Type B pancreatic cell (in vitro differentiated cells): ENCODE results near the gene TALDO1. TPM values are rescaled to one million over a fixed set of nuclear protein-coding genes. Genes with fewer than 3 reads are reported as not detected.

ENCODE experiments used
- DNase-seq: peaks from one replicate; pipeline ENCODE4 v3.0.0; 2021; ENCODE audit warnings: mixed read lengths; ENCODE audit not compliant: unreplicated experiment; ENCODE audit errors: extremely low spot score
- H3K27ac Mint-ChIP-seq: 2 replicates; pipeline ENCODE4 v1.8.0; 2021; ENCODE audit warnings: mild to moderate bottlenecking, mixed read lengths
- H3K27me3 Mint-ChIP-seq: 2 replicates; pipeline ENCODE4 v1.8.0; 2021; ENCODE audit warnings: mixed read lengths
- H3K36me3 Mint-ChIP-seq: 2 replicates; pipeline ENCODE4 v1.8.0; 2021; ENCODE audit warnings: mixed read lengths
- H3K4me1 Mint-ChIP-seq: one replicate; pipeline ENCODE4 v1.8.0; 2021; ENCODE audit warnings: mixed read lengths; ENCODE audit not compliant: unreplicated experiment
- H3K4me3 Mint-ChIP-seq: 2 replicates; pipeline ENCODE4 v1.8.0; 2021; ENCODE audit warnings: mild to moderate bottlenecking, mixed read lengths
- H3K9me3 Mint-ChIP-seq: 2 replicates; pipeline ENCODE4 v1.8.0; 2021; ENCODE audit warnings: mixed read lengths
- CTCF ChIP-seq: fragments of 200-600 bp; sonication (generic); conservative IDR thresholded peaks from 2 replicates; pipeline ENCODE4 v1.5.0; 2021; ENCODE audit warnings: antibody characterized with exemption, mild to moderate bottlenecking
- total RNA-seq: library from RNA; stranded (reverse); gene quantifications from 2 replicates; pipeline ENCODE4 v1.2.1, GENCODE V29; 2021; ENCODE audit warnings: low replicate concordance

TALDO1 gene
- total RNA-seq, 1 donor from 2014 or later = 189 TPM

GRCh38 chr11:771617-772204, 24.4 kb downstream of the TALDO1 start:
- no peak overlapping the region for H3K27ac Mint-ChIP-seq
- no peaks in the 10 kb centered on the region for H3K4me1 Mint-ChIP-seq
- H3K36me3 Mint-ChIP-seq = no peaks in the 10 kb centered on the region
- no peaks in the 10 kb centered on the region for H3K9me3 Mint-ChIP-seq
- no peak for DNase-seq
- H3K4me3 Mint-ChIP-seq = no peak overlapping the region
- no peaks in the 10 kb centered on the region for H3K27me3 Mint-ChIP-seq
- TF ChIP-seq CTCF = no peak

GRCh38 chr11:772429-773390, 25.4 kb downstream of the TALDO1 start:
- no peak overlapping the region for H3K4me3 Mint-ChIP-seq
- TF ChIP-seq CTCF = no peak
- no peaks in the 10 kb centered on the region for H3K27me3 Mint-ChIP-seq
- DNase-seq = no peak
- H3K9me3 Mint-ChIP-seq = no peaks in the 10 kb centered on the region
- no peaks in the 10 kb centered on the region for H3K4me1 Mint-ChIP-seq
- no peak overlapping the region for H3K27ac Mint-ChIP-seq
- H3K36me3 Mint-ChIP-seq = no peaks in the 10 kb centered on the region

GRCh38 chr11:773425-773824, 26.2 kb downstream of the TALDO1 start:
- TF ChIP-seq CTCF = no peak
- Mint-ChIP-seq H3K27me3 (no peaks in the 10 kb centered on the region), H3K4me1 (no peaks in the 10 kb centered on the region), H3K36me3 (no peaks in the 10 kb centered on the region), H3K27ac (no peak overlapping the region), H3K4me3 (no peak overlapping the region), H3K9me3 (no peaks in the 10 kb centered on the region)
- no peak for DNase-seq

- H3K4me3 Mint-ChIP-seq = no peak overlapping the region
- no peak for TF ChIP-seq CTCF
- no peak for DNase-seq
- H3K36me3 Mint-ChIP-seq = no peaks in the 10 kb centered on the region
- no peaks in the 10 kb centered on the region for H3K27me3 Mint-ChIP-seq
- no peaks in the 10 kb centered on the region for H3K9me3 Mint-ChIP-seq
- no peak overlapping the region for H3K27ac Mint-ChIP-seq
- no peaks in the 10 kb centered on the region for H3K4me1 Mint-ChIP-seq
Observed at GRCh38 chr11:773830-774229, 26.6 kb downstream of the TALDO1 start.

- no peak for TF ChIP-seq CTCF
- Mint-ChIP-seq H3K4me1 (no peaks in the 10 kb centered on the region), H3K36me3 (no peaks in the 10 kb centered on the region), H3K27me3 (no peaks in the 10 kb centered on the region), H3K9me3 (no peaks in the 10 kb centered on the region), H3K27ac (peak overlapping the region; percentile 78), H3K4me3 (peak overlapping the region; percentile 86)
- DNase-seq = peak; percentile 68
Observed at GRCh38 chr11:774873-775592, 27.8 kb downstream of the TALDO1 start.
